IMR-90 (cell line): ENCODE results near the gene DDX24. TPM values are rescaled to one million over a fixed set of nuclear protein-coding genes. Genes with fewer than 3 reads are reported as not detected.

Experiments used
- ATAC-seq: fragments of 200-7000 bp; cut with Tn5 transposase; 2 replicates; pipeline ENCODE4 v1.9.1; 2020; ENCODE audit warnings: low read depth, mild to moderate bottlenecking, moderate library complexity
- BruUV-seq: library from RNA; stranded (reverse); fragments of 400-500 nt; replicated peaks from 2 replicates; lab custom pipeline; 2021; lab: Mats Ljungman, UMichigan
- CTCF ChIA-PET: fragments of 300-600 bp; formaldehyde crosslinking; extraction: SDS; loops from one replicate; lab custom pipeline; 2021; ENCODE audit warnings: antibody characterized with exemption; lab: Yijun Ruan, JAX
- POLR2A ChIA-PET: fragments of 300-600 bp; sonication (Branson Sonifier 250); formaldehyde crosslinking; loops from one replicate; lab custom pipeline; 2022; ENCODE audit warnings: antibody characterized with exemption; ENCODE audit not compliant: unreplicated experiment; lab: Charles Lee
- DNase-seq: peaks from one replicate; pipeline ENCODE4 v3.0.0; 2013
- H2AFZ ChIP-seq: replicated peaks from 2 replicates; pipeline ENCODE3; 2013; ENCODE audit warnings: low read length, mild to moderate bottlenecking; ENCODE audit not compliant: poor library complexity
- H2AK5ac ChIP-seq: 2 replicates; pipeline ENCODE4 v1.6.1; 2013; ENCODE audit warnings: low read depth, low read length, inconsistent platforms
- H2AK9ac ChIP-seq: replicated peaks from 2 replicates; pipeline ENCODE3; 2013; ENCODE audit warnings: mild to moderate bottlenecking, low read depth, low read length, moderate library complexity; ENCODE audit not compliant: poor library complexity
- H2BK120ac ChIP-seq: 2 replicates; pipeline ENCODE4 v1.6.1; 2013; ENCODE audit warnings: low read depth, low read length, inconsistent platforms
- H2BK15ac ChIP-seq: 3 replicates; pipeline ENCODE4 v1.6.1; 2013; ENCODE audit warnings: low read depth, low read length, inconsistent platforms
- H2BK20ac ChIP-seq: 2 replicates; pipeline ENCODE4 v1.6.1; 2013; ENCODE audit warnings: low read depth, mild to moderate bottlenecking, inconsistent platforms, low read length, moderate library complexity
- H2BK5ac ChIP-seq: 2 replicates; pipeline ENCODE4 v1.6.1; 2013; ENCODE audit warnings: mild to moderate bottlenecking, low read depth, low read length, inconsistent platforms; ENCODE audit not compliant: poor library complexity, severe bottlenecking
- H3K14ac ChIP-seq: replicated peaks from 2 replicates; pipeline ENCODE4 v1.6.1; 2013; ENCODE audit warnings: low read depth, low read length, inconsistent platforms
- H3K18ac ChIP-seq: 2 replicates; pipeline ENCODE4 v1.6.1; 2013; ENCODE audit warnings: low read depth, low read length, control low read depth
- H3K23ac ChIP-seq: 2 replicates; pipeline ENCODE4 v1.6.1; 2013; ENCODE audit warnings: low read depth, low read length, inconsistent platforms
- H3K27ac ChIP-seq: 2 replicates; pipeline ENCODE4 v1.5.1; 2013; ENCODE audit warnings: mild to moderate bottlenecking, control low read depth, low read length; ENCODE audit not compliant: insufficient read depth
- H3K27me3 ChIP-seq: 2 replicates; pipeline ENCODE4 v1.6.1; 2013; ENCODE audit warnings: low read length; ENCODE audit not compliant: control insufficient read depth, insufficient read depth
- H3K36me3 ChIP-seq: 2 replicates; pipeline ENCODE4 v1.6.1; 2013; ENCODE audit warnings: low read length, mixed read lengths; ENCODE audit not compliant: control insufficient read depth, insufficient read depth
- H3K4ac ChIP-seq: 2 replicates; pipeline ENCODE4 v1.6.1; 2013; ENCODE audit warnings: low read depth, low read length, inconsistent platforms
- H3K4me1 ChIP-seq: 2 replicates; pipeline ENCODE4 v1.6.1; 2013; ENCODE audit warnings: low read length, mixed read lengths; ENCODE audit not compliant: control insufficient read depth, insufficient read depth
- H3K4me2 ChIP-seq: 2 replicates; pipeline ENCODE4 v1.6.1; 2013; ENCODE audit warnings: low read depth, mild to moderate bottlenecking, control low read depth, low read length, moderate library complexity
- H3K4me3 ChIP-seq: 2 replicates; pipeline ENCODE4 v1.5.1; 2013; ENCODE audit warnings: low read depth, mild to moderate bottlenecking, control low read depth, low read length, moderate library complexity; ENCODE audit not compliant: insufficient read depth
- H3K56ac ChIP-seq: 2 replicates; pipeline ENCODE4 v1.6.1; 2013; ENCODE audit warnings: low read length, inconsistent platforms; ENCODE audit not compliant: insufficient read depth; ENCODE audit errors: extremely low read depth
- H3K79me1 ChIP-seq, 2 experiments: 2 replicates each; pipeline ENCODE4 v1.6.1; 2013; ENCODE audit warnings: low read length in 2 of 2, inconsistent platforms in 1 of 2, low read depth in 1 of 2
- H3K9ac ChIP-seq: 2 replicates; pipeline ENCODE4 v1.6.1; 2013; ENCODE audit warnings: low read depth, low read length, control low read depth
- H3K9me1 ChIP-seq: 2 replicates; pipeline ENCODE4 v1.6.1; 2013; ENCODE audit warnings: low read length, inconsistent platforms; ENCODE audit not compliant: insufficient read depth
- H3K9me3 ChIP-seq: 2 replicates; pipeline ENCODE4 v1.6.1; 2013; ENCODE audit warnings: low read length; ENCODE audit not compliant: control insufficient read depth, insufficient read depth
- H4K20me1 ChIP-seq: 2 replicates; pipeline ENCODE4 v1.6.1; 2013; ENCODE audit warnings: low read length, inconsistent platforms; ENCODE audit not compliant: insufficient read depth
- H4K5ac ChIP-seq: 2 replicates; pipeline ENCODE4 v1.6.1; 2013; ENCODE audit warnings: mild to moderate bottlenecking, low read depth, low read length, control low read depth
- H4K8ac ChIP-seq, 2 experiments: 2 replicates each; pipeline ENCODE4 v1.6.1; 2013; ENCODE audit warnings: low read depth in 2 of 2, low read length in 2 of 2, control low read depth in 1 of 2, inconsistent platforms in 1 of 2
- H4K91ac ChIP-seq: 2 replicates; pipeline ENCODE4 v1.6.1; 2013; ENCODE audit warnings: low read depth, low read length, inconsistent platforms; ENCODE audit not compliant: insufficient read depth
- CEBPB ChIP-seq: IDR thresholded peaks from 2 replicates; pipeline ENCODE4 v1.6.1; 2012; ENCODE audit warnings: low read depth, low read length, improper control_type of control experiment
- FOS ChIP-seq: fragments of 150-350 bp; IDR thresholded peaks from 2 replicates; pipeline ENCODE4 v1.6.1; 2016; ENCODE audit warnings: low read depth, low read length
- MAFK ChIP-seq: IDR thresholded peaks from 2 replicates; pipeline ENCODE4 v1.6.1; 2012; ENCODE audit warnings: low read depth, low read length, improper control_type of control experiment
- MAZ ChIP-seq: IDR thresholded peaks from 2 replicates; pipeline ENCODE4 v1.6.1; 2012; ENCODE audit warnings: low read depth, mild to moderate bottlenecking, low read length, improper control_type of control experiment, moderate library complexity, borderline replicate concordance
- MXI1 ChIP-seq: IDR thresholded peaks from 2 replicates; pipeline ENCODE4 v1.6.1; 2012; ENCODE audit warnings: low read depth, mild to moderate bottlenecking, low read length, moderate library complexity, borderline replicate concordance
- POLR2A ChIP-seq: IDR thresholded peaks from 2 replicates; pipeline ENCODE4 v1.6.1; 2012; ENCODE audit warnings: mild to moderate bottlenecking, low read depth, low read length
- SMC3 ChIP-seq: fragments of 150-350 bp; IDR thresholded peaks from 2 replicates; pipeline ENCODE4 v1.6.1; 2016; ENCODE audit warnings: low read depth, mild to moderate bottlenecking, antibody characterized with exemption, low read length, moderate library complexity
- WGBS, 2 experiments: methylation state at CpG; one replicate each; pipeline versions ENCODE4 v1.1.5 to v1.1.7; 2013; ENCODE audit warnings: missing lambda C conversion rate in 2 of 2; ENCODE audit not compliant: insufficient read length in 1 of 2; ENCODE audit errors: extremely low coverage in 2 of 2; 5-methylcytosine and 5-hydroxymethylcytosine counted together
- dilution Hi-C: fragments of 300-500 bp; cut with HindIII; formaldehyde crosslinking; loops from one replicate; pipeline ENCODE4 v1.14.3; 2018; ENCODE audit warnings: low sequenced_read_pairs; ENCODE audit not compliant: unreplicated experiment
- in situ Hi-C: fragments of 300-500 bp; cut with MboI; formaldehyde crosslinking; loops from 3 replicates; pipeline ENCODE4 v1.14.3; 2019; ENCODE audit warnings: low sequenced_read_pairs, inconsistent platforms, mixed read lengths
- intact Hi-C: fragments of 100-400 bp; cut with micrococcal nuclease; formaldehyde crosslinking; loops from 2 replicates; pipeline ENCODE4 v1.10.0; 2022
- polyA plus RNA-seq, 3 experiments: library from polyadenylated mRNA; depleted of rRNA; stranded (reverse); fragments of >200 nt; gene quantifications; 2 replicates each; pipeline ENCODE4 v1.2.3, GENCODE V29; 2012; ENCODE audit warnings: low replicate concordance in 1 of 3
- total RNA-seq: library from RNA; depleted of rRNA; stranded (reverse); fragments of >200 nt; gene quantifications from 2 replicates; pipeline ENCODE4 v1.2.3, GENCODE V29; 2012
- TF ChIP-seq, protein P1 (sequence below): fragments of 150-350 bp; IDR thresholded peaks from 2 replicates; pipeline ENCODE4 v1.6.1; 2016; ENCODE audit warnings: low read depth, mild to moderate bottlenecking, low read length, moderate library complexity, borderline replicate concordance

Gene DDX24
- total and polyA plus RNA-seq, 2 of the 4 experiments (the other 2 are of a cell fraction): 134 to 155 TPM

DNA sequence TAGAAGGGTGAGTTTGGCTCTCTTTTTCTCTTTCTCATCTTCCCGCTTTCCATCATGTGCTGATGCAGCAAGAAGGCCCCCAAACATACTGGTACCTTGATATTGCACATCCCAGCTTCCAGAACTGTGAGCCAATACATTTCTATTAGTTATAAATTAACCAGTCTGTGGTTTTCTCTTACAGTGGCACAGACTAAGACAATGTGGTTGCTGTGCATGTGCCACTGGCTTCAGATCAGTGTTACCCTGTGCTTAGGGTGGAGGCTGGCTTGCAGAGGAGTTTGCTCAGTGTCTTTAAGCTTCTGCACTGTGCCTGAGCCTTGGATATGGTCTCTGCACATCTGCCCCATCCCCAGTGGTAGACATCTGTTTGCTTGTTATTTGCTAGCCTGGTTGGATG is 42.9 kb upstream of the DDX24 start (continued):
- TF ChIP-seq, protein P1, sequence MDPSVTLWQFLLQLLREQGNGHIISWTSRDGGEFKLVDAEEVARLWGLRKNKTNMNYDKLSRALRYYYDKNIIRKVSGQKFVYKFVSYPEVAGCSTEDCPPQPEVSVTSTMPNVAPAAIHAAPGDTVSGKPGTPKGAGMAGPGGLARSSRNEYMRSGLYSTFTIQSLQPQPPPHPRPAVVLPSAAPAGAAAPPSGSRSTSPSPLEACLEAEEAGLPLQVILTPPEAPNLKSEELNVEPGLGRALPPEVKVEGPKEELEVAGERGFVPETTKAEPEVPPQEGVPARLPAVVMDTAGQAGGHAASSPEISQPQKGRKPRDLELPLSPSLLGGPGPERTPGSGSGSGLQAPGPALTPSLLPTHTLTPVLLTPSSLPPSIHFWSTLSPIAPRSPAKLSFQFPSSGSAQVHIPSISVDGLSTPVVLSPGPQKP: no peak

- ATAC-seq: no peak
- H3K9me3 ChIP-seq: peaks cover 3% of the 10 kb centered on the region
- no peak overlapping the region for H2AK5ac ChIP-seq
- H2BK20ac ChIP-seq: no peak overlapping the region
- no peak overlapping the region for H3K18ac ChIP-seq
- H3K4me1 ChIP-seq: peaks cover 13% of the 10 kb centered on the region
- no peak overlapping the region for H4K91ac ChIP-seq
- H3K56ac ChIP-seq: no peak overlapping the region
- no peak overlapping the region for H3K4ac ChIP-seq
- H3K27me3 ChIP-seq: no peaks in the 10 kb centered on the region
- intact Hi-C loops: no loop called here
- no peak overlapping the region for H3K27ac ChIP-seq
- ChIA-PET CTCF (no interaction called here), POLR2A (no interaction called here)
- WGBS, 2 experiments: 87% methylated on average over 3 of the region's 9 CpGs; no CpG with 5 or more reads in 1 of the 2 experiments
- H2BK15ac ChIP-seq: no peak overlapping the region
- in situ Hi-C loops: no loop called here
- no peak overlapping the region for H3K9ac ChIP-seq
- H3K14ac ChIP-seq: no peak overlapping the region
- TF ChIP-seq CEBPB (no peak), FOS (no peak), POLR2A (no peak), MXI1 (no peak), MAZ (no peak), SMC3 (no peak), MAFK (no peak)
- H2BK5ac ChIP-seq: no peak overlapping the region
- H3K9me1 ChIP-seq: peaks cover 7% of the 10 kb centered on the region; the same call in 1 of the 2 replicates
- H4K5ac ChIP-seq: no peak overlapping the region
- H3K23ac ChIP-seq: no peak overlapping the region
- 0 out of 2 replicates have a peak, but pooled peaks cover 2% of the 10 kb centered on the region for H4K20me1 ChIP-seq
- no peak overlapping the region for H2BK120ac ChIP-seq
- BruUV-seq: no TSS peak
- H4K8ac ChIP-seq: no peak overlapping the region
- H3K4me3 ChIP-seq: no peak overlapping the region
- dilution Hi-C loops: no loop called here
- peaks cover 12% of the 10 kb centered on the region for H3K36me3 ChIP-seq
- no peak overlapping the region for H2AK9ac ChIP-seq
- peaks cover 0 to 3% of the 10 kb centered on the region in 2 experiments; a peak in 1 of 4 replicates for H3K79me1 ChIP-seq
- H2AFZ ChIP-seq: no peak overlapping the region
- no peak for DNase-seq
- no peak overlapping the region for H3K4me2 ChIP-seq
These were observed 42.3 kb upstream of the DDX24 start for GRCh38 chr14:94123296-94123695.
